SH-SY5Y (cell line): ENCODE measurements around the gene ZC3HAV1L.

Experiments
- GATA2 ChIP-seq: IDR thresholded peaks from 2 replicates; pipeline ENCODE4 v1.6.1; 2011; ENCODE audit warnings: mild to moderate bottlenecking, low read depth, low read length
- GATA3 ChIP-seq: IDR thresholded peaks from 2 replicates; pipeline ENCODE4 v1.6.1; 2011; ENCODE audit warnings: low read depth, mild to moderate bottlenecking, low read length, moderate library complexity

Gene ZC3HAV1L

GRCh38 chr7:138999414-138999813 is 36.4 kb downstream of the ZC3HAV1L start:
- TF ChIP-seq GATA3 (no peak), GATA2 (no peak)

- TF ChIP-seq GATA3 (no peak), GATA2 (no peak)
Observed at GRCh38 chr7:138992052-138992531, 43.8 kb downstream of the ZC3HAV1L start.

GRCh38 chr7:138987686-138988085 is 48.2 kb downstream of the ZC3HAV1L start:
- TF ChIP-seq GATA3 (no peak), GATA2 (no peak)

GRCh38 chr7:138982204-138982623 is 53.6 kb downstream of the ZC3HAV1L start:
- TF ChIP-seq GATA3, result no peak
- no peak for TF ChIP-seq GATA2

GRCh38 chr7:138981332-138982203 is 54.3 kb downstream of the ZC3HAV1L start, which contains the start of gene KIAA1549:
Gene KIAA1549 (minus strand): TSS chr7:138981389. CDS start chr7:138981269, 120 bp downstream.
- TF ChIP-seq GATA2 (no peak), GATA3 (no peak)

- TF ChIP-seq GATA3 (no peak), GATA2 (no peak; the same call in 1 of the 2 replicates)
Observed at GRCh38 chr7:138980563-138981291, 55.1 kb downstream of the ZC3HAV1L start.

- TF ChIP-seq GATA2, result no peak
- TF ChIP-seq GATA3, result no peak
Observed at GRCh38 chr7:138979988-138980562, 55.8 kb downstream of the ZC3HAV1L start.

- TF ChIP-seq GATA3 (no peak), GATA2 (no peak)
Observed at GRCh38 chr7:138979226-138979979, 56.4 kb downstream of the ZC3HAV1L start.

GRCh38 chr7:138978541-138979184 is 57.2 kb downstream of the ZC3HAV1L start:
- TF ChIP-seq GATA2 (no peak), GATA3 (no peak)
